Right lobe of liver (tissue), 4 donors: ENCODE data around the gene SMIM5.

Source experiments
- POLR2A ChIP-seq: fragments of 450-650 bp; IDR thresholded peaks from one replicate; pipeline ENCODE4 v1.6.1; 2017; ENCODE audit warnings: antibody characterized with exemption, mild to moderate bottlenecking
- TF ChIP-seq, protein P1 (sequence below), 4 donors: fragments of 200-600 bp in 3 of 4; fragments of 450-650 bp in 1 of 4; IDR thresholded peaks; one replicate each; pipeline versions ENCODE4 v1.5.1 to v1.8.0; 2016 to 2022; ENCODE audit warnings: antibody characterized with exemption in 4 of 4, mild to moderate bottlenecking in 2 of 4
- donor health status: DM: no; HTN: no; CAD: no.
- donor health status: DM: no; HTN: no; CAD: no.
- donor health status: DM: no; HTN: yes; CAD: no.

DNA sequence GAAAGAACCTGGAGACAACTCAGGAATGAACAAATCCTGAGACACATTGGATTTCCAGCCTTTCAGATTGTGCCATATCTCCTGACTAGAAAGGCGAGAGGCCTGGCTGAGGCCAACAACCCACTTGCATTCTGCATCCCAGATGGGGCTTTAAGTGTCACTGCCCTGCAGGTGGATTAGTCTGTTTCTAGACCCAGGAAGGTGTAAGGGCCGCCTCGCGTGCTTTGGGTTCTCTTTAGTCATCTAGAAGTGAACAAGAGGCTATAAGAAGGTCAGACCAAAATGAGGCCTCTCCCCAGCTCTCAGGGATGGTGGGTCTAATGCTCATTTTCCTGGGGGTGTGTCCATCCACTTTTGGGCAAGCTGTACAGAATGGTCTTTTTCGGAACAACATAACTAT lies 38.8 kb downstream of the SMIM5 start:
- TF ChIP-seq, protein P1, sequence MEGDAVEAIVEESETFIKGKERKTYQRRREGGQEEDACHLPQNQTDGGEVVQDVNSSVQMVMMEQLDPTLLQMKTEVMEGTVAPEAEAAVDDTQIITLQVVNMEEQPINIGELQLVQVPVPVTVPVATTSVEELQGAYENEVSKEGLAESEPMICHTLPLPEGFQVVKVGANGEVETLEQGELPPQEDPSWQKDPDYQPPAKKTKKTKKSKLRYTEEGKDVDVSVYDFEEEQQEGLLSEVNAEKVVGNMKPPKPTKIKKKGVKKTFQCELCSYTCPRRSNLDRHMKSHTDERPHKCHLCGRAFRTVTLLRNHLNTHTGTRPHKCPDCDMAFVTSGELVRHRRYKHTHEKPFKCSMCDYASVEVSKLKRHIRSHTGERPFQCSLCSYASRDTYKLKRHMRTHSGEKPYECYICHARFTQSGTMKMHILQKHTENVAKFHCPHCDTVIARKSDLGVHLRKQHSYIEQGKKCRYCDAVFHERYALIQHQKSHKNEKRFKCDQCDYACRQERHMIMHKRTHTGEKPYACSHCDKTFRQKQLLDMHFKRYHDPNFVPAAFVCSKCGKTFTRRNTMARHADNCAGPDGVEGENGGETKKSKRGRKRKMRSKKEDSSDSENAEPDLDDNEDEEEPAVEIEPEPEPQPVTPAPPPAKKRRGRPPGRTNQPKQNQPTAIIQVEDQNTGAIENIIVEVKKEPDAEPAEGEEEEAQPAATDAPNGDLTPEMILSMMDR (IDR thresholded peaks at IDR 0.05) = no peak
- no peak for TF ChIP-seq POLR2A
